ENCODE data around the gene SLC7A10.

The SLC7A10 gene

DNA sequence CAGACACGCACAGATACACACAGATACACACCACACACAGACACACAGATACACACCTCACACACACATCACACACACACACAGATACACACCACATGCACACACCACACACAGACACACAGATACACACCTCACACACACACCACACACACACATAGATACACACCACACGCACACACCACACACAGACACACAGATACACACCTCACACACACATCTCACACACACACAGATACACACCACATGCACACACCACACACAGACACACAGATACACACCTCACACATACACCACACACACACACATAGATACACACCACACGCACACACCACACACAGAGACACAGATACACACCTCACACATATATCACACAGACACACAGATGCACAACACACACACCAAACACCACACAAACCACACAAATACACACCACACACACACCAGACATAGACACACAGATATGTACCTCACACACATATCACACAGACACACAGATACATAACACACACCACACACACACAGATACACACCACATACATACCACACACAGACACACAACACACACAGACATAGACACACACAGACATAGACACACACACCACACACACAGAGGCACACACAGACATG, 24.2 kb upstream of the SLC7A10 start:
- no peak for TF ChIP-seq CTCF (IDR thresholded peaks at IDR 0.05; ENCODE audit: low read length, missing control alignments)
- DNase-seq (ENCODE audit: low read depth) = no peak
- H3K4me3 ChIP-seq (replicated peaks; ENCODE audit: low read depth, low read length) = no peak overlapping the region

DNA sequence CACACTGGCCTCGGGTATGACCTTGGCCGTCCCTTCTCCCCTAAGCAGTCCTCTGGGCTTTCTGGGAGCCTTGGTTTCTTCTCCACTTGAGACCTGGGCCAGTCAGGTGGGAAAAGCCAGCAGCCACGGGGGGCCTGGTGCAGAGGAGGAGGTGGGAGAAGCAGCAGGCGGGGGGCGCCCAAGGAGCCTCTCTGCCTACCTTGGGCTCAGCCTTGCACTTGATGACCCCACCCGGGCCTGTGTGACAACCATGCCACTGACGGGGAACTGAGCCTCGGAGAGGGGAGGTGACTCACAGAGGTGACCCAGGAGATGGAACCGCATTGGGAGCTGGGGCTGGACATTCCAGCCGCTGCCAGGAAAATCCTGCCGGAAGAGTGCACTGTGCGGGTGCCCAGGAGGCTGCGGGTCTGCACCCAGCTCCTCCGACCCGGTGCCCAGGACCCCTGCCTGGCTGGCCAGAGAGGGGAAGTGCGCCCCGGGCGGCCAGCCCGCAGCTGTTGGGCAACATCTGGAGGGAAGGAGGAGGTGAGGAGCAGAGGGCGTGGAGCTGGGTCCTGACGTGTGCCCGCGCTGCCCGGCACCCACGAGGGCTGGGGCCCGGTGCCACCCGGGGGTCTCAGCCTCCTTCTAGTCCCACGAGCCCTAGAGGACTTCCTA, 23.4 kb upstream of the SLC7A10 start:
- DNase-seq (ENCODE audit: low read depth) = no peak
- no peak overlapping the region for H3K4me3 ChIP-seq (replicated peaks; ENCODE audit: low read depth, low read length)
- TF ChIP-seq CTCF (IDR thresholded peaks at IDR 0.05; ENCODE audit: low read length, missing control alignments) = no peak

- no peak overlapping the region for H3K4me3 ChIP-seq (replicated peaks; ENCODE audit: low read depth, low read length)
- no peak for TF ChIP-seq CTCF (IDR thresholded peaks at IDR 0.05; ENCODE audit: low read length, missing control alignments)
- DNase-seq (ENCODE audit: low read depth) = no peak
Measured at GRCh38 chr19:33248553-33248953, 22.9 kb upstream of the SLC7A10 start.

DNA sequence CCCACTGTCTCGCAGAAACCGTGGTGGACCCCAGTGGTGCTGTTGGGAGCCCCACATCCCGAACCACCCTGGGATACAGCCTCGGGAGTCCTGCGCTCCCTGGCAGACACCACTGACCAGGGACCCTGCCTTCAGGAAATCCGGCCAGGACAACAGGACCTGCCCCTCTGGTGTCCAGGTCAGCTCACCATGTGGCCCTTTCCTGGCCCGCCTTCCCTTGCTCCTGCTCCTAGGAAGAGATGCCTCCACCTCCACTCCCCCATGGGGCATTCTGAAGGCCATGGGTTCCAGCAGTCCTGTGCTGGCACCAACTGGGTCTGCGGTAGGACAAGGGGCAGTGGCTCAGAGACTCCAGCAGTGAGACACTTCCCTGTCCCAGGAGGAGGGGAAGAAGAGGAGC, 22.5 kb upstream of the SLC7A10 start:
- TF ChIP-seq CTCF (IDR thresholded peaks at IDR 0.05; ENCODE audit: low read length, missing control alignments) = no peak
- no peak overlapping the region for H3K4me3 ChIP-seq (replicated peaks; ENCODE audit: low read depth, low read length)
- no peak for DNase-seq (ENCODE audit: low read depth)

GRCh38 chr19:33247441-33247819, 21.8 kb upstream of the SLC7A10 start:
- no peak overlapping the region for H3K4me3 ChIP-seq (replicated peaks; ENCODE audit: low read depth, low read length)
- no peak for DNase-seq (ENCODE audit: low read depth)
- no peak for TF ChIP-seq CTCF (IDR thresholded peaks at IDR 0.05; ENCODE audit: low read length, missing control alignments)

DNA sequence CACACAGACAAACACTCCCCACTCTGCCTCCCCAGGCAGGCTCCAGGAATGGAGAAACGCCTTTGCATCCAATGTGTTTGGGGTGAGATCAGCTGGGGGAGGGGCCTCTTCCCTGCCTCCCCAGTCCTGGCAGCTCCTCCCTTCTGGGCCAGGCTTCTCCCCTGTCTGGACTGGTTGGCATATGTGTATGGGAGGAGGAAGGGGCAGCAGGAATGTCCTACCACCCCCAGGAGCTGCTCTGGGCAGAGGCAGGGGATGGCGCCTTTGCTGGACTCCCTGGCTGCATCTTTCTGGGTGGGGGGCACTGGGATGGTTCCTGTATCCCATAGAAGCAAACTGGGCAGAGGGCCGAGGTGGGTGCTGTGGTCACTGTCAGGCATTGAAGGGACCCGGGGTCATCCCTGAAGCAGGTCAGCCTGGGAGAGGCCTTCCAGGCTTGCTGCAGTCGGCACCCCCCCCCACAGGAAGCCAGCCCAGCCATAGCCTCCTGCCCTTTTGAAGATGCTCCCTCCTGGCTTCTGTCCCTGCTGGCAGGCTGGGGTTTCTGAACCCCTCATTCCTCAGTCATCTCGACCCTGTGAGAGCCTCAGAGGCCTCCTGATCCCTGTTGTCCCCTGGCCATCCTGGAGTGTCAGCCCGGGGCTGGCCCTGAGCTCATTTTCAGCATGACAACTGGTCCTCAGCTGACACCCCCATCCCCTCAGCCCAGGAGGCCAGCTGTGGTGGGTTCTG, 21.2 kb upstream of the SLC7A10 start:
- no peak for TF ChIP-seq CTCF (IDR thresholded peaks at IDR 0.05; ENCODE audit: low read length, missing control alignments)
- H3K4me3 ChIP-seq (replicated peaks; ENCODE audit: low read depth, low read length) = no peak overlapping the region
- no peak for DNase-seq (ENCODE audit: low read depth)
